ENCODE data around the gene PER1.
"Not testable (repeated sequence)": the region's sequence is repeated elsewhere in the genome, so short reads cannot be mapped to it uniquely, and the experiment has no call there.

GRCh38 chr17:8106980-8107379, 45.2 kb downstream of the PER1 start:
- TF ChIP-seq, protein P1, sequence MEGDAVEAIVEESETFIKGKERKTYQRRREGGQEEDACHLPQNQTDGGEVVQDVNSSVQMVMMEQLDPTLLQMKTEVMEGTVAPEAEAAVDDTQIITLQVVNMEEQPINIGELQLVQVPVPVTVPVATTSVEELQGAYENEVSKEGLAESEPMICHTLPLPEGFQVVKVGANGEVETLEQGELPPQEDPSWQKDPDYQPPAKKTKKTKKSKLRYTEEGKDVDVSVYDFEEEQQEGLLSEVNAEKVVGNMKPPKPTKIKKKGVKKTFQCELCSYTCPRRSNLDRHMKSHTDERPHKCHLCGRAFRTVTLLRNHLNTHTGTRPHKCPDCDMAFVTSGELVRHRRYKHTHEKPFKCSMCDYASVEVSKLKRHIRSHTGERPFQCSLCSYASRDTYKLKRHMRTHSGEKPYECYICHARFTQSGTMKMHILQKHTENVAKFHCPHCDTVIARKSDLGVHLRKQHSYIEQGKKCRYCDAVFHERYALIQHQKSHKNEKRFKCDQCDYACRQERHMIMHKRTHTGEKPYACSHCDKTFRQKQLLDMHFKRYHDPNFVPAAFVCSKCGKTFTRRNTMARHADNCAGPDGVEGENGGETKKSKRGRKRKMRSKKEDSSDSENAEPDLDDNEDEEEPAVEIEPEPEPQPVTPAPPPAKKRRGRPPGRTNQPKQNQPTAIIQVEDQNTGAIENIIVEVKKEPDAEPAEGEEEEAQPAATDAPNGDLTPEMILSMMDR (IDR thresholded peaks at IDR 0.05) = not testable (repeated sequence)
- TF ChIP-seq POLR2A (IDR thresholded peaks at IDR 0.05); EP300 (IDR thresholded peaks at IDR 0.05; ENCODE audit: low read depth); POLR2AphosphoS5 (IDR thresholded peaks at IDR 0.05): not testable (repeated sequence)

Data from transverse colon (tissue), 4 donors.